Measurements from ENCODE around the gene UBXN11.

Gene UBXN11

DNA sequence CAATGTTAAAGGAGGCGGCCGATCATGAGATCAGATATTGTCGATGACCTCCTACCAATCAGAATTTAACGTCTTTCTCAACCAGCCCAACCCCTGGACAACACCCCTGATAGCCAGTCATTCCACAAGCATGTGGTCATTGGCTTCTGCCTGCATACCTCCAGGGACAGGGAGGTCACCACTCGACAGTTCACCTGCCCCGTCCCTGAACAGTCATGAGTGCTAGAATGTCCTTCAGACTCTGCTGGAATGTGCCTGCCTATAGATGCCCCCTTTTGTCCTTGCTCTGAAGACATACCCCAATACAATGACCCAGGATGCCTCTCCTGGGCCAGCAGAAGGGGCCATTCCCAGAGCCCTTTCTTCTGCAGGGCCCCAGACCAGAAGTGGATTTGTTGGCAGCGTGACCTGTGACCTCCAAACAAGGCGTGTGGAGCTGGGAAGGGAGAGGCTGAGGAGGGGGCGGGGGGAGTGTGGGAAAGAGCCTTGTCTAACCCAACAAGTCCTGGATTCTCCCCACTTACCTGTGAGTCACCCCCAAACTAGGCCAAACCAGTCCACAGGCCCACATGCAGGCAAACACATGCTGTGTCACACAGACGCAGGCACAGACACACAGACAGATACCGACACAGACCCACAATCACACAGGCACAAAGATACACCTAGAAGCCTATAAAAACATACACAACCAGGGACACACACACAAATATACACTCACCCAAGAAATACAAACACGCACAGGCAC, 45.3 kb upstream of the UBXN11 start:
- TF ChIP-seq, protein P1, sequence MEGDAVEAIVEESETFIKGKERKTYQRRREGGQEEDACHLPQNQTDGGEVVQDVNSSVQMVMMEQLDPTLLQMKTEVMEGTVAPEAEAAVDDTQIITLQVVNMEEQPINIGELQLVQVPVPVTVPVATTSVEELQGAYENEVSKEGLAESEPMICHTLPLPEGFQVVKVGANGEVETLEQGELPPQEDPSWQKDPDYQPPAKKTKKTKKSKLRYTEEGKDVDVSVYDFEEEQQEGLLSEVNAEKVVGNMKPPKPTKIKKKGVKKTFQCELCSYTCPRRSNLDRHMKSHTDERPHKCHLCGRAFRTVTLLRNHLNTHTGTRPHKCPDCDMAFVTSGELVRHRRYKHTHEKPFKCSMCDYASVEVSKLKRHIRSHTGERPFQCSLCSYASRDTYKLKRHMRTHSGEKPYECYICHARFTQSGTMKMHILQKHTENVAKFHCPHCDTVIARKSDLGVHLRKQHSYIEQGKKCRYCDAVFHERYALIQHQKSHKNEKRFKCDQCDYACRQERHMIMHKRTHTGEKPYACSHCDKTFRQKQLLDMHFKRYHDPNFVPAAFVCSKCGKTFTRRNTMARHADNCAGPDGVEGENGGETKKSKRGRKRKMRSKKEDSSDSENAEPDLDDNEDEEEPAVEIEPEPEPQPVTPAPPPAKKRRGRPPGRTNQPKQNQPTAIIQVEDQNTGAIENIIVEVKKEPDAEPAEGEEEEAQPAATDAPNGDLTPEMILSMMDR (IDR thresholded peaks at IDR 0.05), result no peak
- no peak overlapping the region for H3K27ac ChIP-seq
- H3K4me3 ChIP-seq, result no peak overlapping the region
- DNase-seq (ENCODE audit: low spot score), result no peak

- DNase-seq (ENCODE audit: low spot score), result no peak
- Histone ChIP-seq H3K4me3 (no peak overlapping the region), H3K27ac (no peak overlapping the region)
- TF ChIP-seq, protein P1 (IDR thresholded peaks at IDR 0.05), result no peak
Measured at GRCh38 chr1:26350701-26351589, 44.5 kb upstream of the UBXN11 start.

- TF ChIP-seq, protein P1 (IDR thresholded peaks at IDR 0.05), result no peak
- Histone ChIP-seq H3K4me3 (no peak overlapping the region), H3K27ac (no peak overlapping the region)
- no peak for DNase-seq (ENCODE audit: low spot score)
Measured at GRCh38 chr1:26350343-26350700, 43.9 kb upstream of the UBXN11 start.

DNA sequence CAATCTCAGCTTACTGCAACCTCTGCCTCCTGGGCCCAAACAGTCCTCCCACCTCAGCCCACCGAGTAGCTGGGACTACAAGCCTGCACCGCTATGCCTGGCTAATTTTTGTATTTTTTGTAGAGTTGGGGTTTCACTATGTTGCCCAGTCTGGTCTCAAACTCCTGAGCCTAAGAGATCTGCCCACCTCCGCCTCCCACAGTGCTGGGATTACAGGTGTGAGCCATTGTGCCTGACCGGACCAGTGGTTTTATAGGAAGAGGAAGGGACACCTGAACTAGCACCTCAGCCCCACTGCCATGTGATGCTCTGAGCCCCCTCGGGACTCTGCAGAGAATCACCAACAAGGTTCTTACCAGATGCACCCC, 43.4 kb upstream of the UBXN11 start:
- no peak for DNase-seq (ENCODE audit: low spot score)
- TF ChIP-seq, protein P1 (IDR thresholded peaks at IDR 0.05), result no peak
- no peak overlapping the region for H3K27ac ChIP-seq
- H3K4me3 ChIP-seq, result no peak overlapping the region

GRCh38 chr1:26349188-26349876, 42.9 kb upstream of the UBXN11 start:
- no peak overlapping the region for H3K27ac ChIP-seq
- H3K4me3 ChIP-seq, result no peak overlapping the region
- TF ChIP-seq, protein P1 (IDR thresholded peaks at IDR 0.05), result no peak
- no peak for DNase-seq (ENCODE audit: low spot score)

- TF ChIP-seq, protein P1 (IDR thresholded peaks at IDR 0.05), result no peak
- no peak overlapping the region for H3K27ac ChIP-seq
- DNase-seq (ENCODE audit: low spot score), result no peak
- H3K4me3 ChIP-seq, result no peak overlapping the region
Measured at GRCh38 chr1:26346274-26347033, 40.0 kb upstream of the UBXN11 start.

All from coronary artery (tissue), 2 donors.